Mesothelial cell of epicardium (in vitro differentiated cells): ENCODE data around the gene PDE2A. TPM values are rescaled to one million over a fixed set of nuclear protein-coding genes. Genes with fewer than 3 reads are reported as not detected.

ENCODE experiments used
- DNase-seq, 2 experiments: peaks; one replicate each; pipeline ENCODE4 v3.0.0; 2021; ENCODE audit warnings: low spot score in 2 of 2; ENCODE audit not compliant: unreplicated experiment in 2 of 2
- H3K27ac Mint-ChIP-seq: 2 replicates; pipeline ENCODE4 v1.8.0; 2021; ENCODE audit warnings: mixed read lengths
- H3K27me3 Mint-ChIP-seq: 2 replicates; pipeline ENCODE4 v1.8.0; 2021; ENCODE audit warnings: low read depth, mixed read lengths
- H3K36me3 Mint-ChIP-seq: 2 replicates; pipeline ENCODE4 v1.8.0; 2021; ENCODE audit warnings: mixed read lengths
- H3K4me1 Mint-ChIP-seq: 2 replicates; pipeline ENCODE4 v1.8.0; 2021; ENCODE audit warnings: mixed read lengths
- H3K4me3 Mint-ChIP-seq: 2 replicates; pipeline ENCODE4 v1.8.0; 2021; ENCODE audit warnings: mild to moderate bottlenecking, moderate library complexity, mixed read lengths
- H3K9me3 Mint-ChIP-seq: 2 replicates; pipeline ENCODE4 v1.8.0; 2021; ENCODE audit warnings: mixed read lengths
- CTCF ChIP-seq: fragments of 200-600 bp; sonication (generic); IDR thresholded peaks from one replicate; pipeline ENCODE4 v1.5.0; 2021; ENCODE audit warnings: antibody characterized with exemption; ENCODE audit not compliant: unreplicated experiment
- total RNA-seq: library from RNA; stranded (reverse); gene quantifications from 3 replicates; pipeline ENCODE4 v1.2.1, GENCODE V29; 2021

PDE2A gene
- total RNA-seq, 1 donor from 2014 or later: 1.1 TPM

DNA sequence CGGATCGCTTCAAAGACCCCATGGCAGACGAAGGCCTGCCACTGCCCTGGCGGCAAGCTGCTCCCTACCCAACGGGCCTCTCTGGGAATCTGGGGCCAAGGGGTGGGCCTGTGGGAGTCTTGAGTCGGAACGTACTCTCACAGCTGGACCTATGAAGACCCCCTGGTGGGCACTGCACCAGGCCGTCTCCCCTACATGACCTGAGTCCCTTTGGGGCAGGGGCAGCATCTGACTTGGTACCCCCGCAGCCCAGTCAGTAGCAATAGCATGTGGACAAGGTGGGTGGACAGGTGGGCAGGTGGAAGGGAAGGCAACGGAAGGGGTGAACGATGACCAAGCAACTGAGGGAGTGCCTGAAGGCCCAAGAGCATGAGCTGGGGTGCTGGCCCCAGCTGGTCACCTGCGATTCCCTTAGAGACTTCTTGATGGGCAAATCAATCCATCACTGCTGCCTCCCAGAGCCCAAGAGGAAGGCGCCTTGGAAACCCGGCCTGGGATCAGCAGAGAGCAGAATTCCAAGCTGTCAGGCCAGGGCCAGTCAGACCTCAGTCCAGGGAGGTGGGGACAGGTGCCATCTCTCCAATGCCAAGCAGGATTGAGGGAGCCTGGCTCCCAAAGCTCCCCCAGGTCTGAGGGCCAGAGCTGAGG lies 42.7 kb upstream of the PDE2A start:
- peak overlapping the region; percentile 12 for H3K27ac Mint-ChIP-seq
- no peak overlapping the region for H3K4me3 Mint-ChIP-seq
- no peaks in the 10 kb centered on the region for H3K9me3 Mint-ChIP-seq
- no peaks in the 10 kb centered on the region for H3K27me3 Mint-ChIP-seq
- no peak for DNase-seq
- peaks cover 47% of the 10 kb centered on the region for H3K4me1 Mint-ChIP-seq
- no peak for TF ChIP-seq CTCF
- peaks cover 2% of the 10 kb centered on the region for H3K36me3 Mint-ChIP-seq

DNA sequence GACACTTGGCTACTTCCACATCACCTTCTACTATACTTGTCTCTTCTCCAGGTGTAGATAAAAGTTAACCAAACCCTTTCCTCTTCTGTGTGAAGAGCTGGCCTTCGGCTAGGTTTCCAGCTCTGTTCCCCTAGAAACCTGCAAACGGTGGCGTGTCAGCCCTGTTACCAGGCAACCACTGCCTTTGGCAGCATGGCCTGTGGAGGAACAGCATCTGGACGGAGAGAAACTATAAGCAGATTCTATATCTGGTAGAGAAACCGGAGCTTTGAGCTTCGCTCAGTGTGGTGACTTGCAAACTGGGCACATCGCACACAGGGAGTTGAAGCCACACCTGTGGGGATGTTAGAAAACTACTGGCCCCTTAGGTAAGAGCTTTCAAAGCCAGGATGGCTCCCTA lies 42.1 kb upstream of the PDE2A start:
- H3K27ac Mint-ChIP-seq: peak overlapping the region; percentile 76
- TF ChIP-seq CTCF: no peak
- no peaks in the 10 kb centered on the region for H3K27me3 Mint-ChIP-seq
- no peaks in the 10 kb centered on the region for H3K9me3 Mint-ChIP-seq
- no peak overlapping the region for H3K4me3 Mint-ChIP-seq
- H3K36me3 Mint-ChIP-seq: peaks cover 2% of the 10 kb centered on the region
- no peak for DNase-seq
- peaks cover 42% of the 10 kb centered on the region for H3K4me1 Mint-ChIP-seq

DNA sequence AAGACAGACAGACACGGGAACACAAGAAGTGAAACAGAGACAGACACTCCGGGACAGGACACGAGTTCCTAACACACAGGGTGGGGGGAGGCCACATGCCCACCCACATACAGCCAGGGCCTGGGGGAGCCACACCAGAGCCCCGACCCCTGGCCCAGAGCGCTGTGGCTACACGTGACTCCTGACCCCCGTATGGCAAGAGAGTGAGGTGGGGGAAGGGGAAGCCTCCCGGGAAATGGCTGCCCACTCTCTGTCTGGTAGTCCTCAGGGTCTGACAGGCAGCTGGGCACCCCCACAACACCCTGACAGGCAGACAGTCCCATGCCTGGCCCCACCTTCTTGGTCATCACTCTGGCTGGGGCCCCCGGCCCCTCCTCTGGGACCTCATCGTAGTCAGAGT lies 38.6 kb upstream of the PDE2A start:
- no peaks in the 10 kb centered on the region for H3K27me3 Mint-ChIP-seq
- peak overlapping the region; percentile 71 for H3K27ac Mint-ChIP-seq
- H3K36me3 Mint-ChIP-seq: peaks cover 15% of the 10 kb centered on the region
- no peaks in the 10 kb centered on the region for H3K9me3 Mint-ChIP-seq
- peaks cover 13% of the 10 kb centered on the region for H3K4me1 Mint-ChIP-seq
- DNase-seq: no peak
- no peak overlapping the region for H3K4me3 Mint-ChIP-seq
- no peak for TF ChIP-seq CTCF

DNA sequence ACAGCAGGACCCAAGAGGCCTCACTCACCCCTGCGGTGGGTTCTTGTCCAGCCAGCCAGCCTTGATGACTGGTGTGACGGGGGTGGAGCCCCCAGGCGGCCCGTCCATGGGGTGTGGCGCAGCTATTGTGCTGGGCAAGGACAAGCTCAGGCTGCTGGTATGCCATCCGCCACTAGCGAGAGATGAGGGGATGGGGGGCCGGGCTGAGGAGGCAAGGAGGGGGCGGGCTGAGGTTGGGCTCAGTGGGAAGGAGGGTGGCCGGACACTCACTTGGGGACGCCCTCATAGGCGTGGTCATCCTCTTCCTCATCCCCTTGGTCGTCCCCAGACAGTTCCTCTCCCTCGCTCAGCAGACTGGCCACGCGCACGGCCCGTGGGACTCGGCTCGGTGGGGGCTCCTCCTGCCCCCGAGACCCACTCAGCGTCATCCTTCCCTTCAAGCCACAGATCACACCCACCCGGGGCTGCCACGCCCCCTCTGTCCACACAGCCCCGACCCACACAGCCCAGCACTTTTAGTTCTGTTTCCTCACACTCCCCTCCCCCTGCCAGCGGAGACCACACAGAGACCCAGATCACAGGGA lies 38.0 kb upstream of the PDE2A start:
- Mint-ChIP-seq H3K27ac (peak overlapping the region; percentile 71), H3K4me3 (no peak overlapping the region), H3K9me3 (no peaks in the 10 kb centered on the region), H3K36me3 (peaks cover 18% of the 10 kb centered on the region), H3K4me1 (peaks cover 13% of the 10 kb centered on the region), H3K27me3 (no peaks in the 10 kb centered on the region)
- TF ChIP-seq CTCF: no peak
- DNase-seq: no peak

DNA sequence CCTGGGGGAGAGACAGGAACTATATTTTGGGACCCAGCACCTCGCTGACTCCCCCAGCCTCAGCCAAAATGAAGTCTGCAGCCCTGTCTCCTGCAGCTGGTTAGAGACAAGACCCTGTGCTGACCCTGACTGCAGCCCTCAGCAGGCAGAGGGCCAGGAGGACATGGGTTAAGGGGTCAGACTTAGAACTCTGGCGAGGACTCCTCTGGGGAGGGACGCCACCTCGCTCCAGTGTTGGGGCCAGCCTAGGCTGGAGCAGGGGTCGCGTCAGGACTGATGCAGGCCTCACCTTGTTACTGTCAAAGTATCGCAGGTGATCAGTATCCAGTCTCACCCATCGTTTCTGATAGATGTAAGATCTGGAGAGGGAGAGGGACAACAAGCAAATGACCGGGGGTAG lies 36.9 kb upstream of the PDE2A start:
- no peak overlapping the region for H3K27ac Mint-ChIP-seq

More for the DNA sequence above, 36.9 kb upstream of the PDE2A start:
- DNase-seq: no peak
- peaks cover 12% of the 10 kb centered on the region for H3K4me1 Mint-ChIP-seq
- H3K36me3 Mint-ChIP-seq: peaks cover 23% of the 10 kb centered on the region
- no peaks in the 10 kb centered on the region for H3K9me3 Mint-ChIP-seq
- H3K4me3 Mint-ChIP-seq: no peak overlapping the region
- no peak for TF ChIP-seq CTCF
- no peaks in the 10 kb centered on the region for H3K27me3 Mint-ChIP-seq
